NCI-H2171 treated with DMSO at 0.1 percent for 48 hours (cell line): ENCODE results near the gene ZFAND3.

Experiments used
- DNase-seq: peaks from one replicate; lab custom pipeline; 2025; lab: John Stamatoyannopoulos, UW

The ZFAND3 gene

GRCh38 chr6:37894585-37894984 is 75.1 kb downstream of the ZFAND3 start:
- no peak for DNase-seq

- no peak for DNase-seq
These were observed 77.8 kb downstream of the ZFAND3 start for GRCh38 chr6:37897321-37897720.

DNA sequence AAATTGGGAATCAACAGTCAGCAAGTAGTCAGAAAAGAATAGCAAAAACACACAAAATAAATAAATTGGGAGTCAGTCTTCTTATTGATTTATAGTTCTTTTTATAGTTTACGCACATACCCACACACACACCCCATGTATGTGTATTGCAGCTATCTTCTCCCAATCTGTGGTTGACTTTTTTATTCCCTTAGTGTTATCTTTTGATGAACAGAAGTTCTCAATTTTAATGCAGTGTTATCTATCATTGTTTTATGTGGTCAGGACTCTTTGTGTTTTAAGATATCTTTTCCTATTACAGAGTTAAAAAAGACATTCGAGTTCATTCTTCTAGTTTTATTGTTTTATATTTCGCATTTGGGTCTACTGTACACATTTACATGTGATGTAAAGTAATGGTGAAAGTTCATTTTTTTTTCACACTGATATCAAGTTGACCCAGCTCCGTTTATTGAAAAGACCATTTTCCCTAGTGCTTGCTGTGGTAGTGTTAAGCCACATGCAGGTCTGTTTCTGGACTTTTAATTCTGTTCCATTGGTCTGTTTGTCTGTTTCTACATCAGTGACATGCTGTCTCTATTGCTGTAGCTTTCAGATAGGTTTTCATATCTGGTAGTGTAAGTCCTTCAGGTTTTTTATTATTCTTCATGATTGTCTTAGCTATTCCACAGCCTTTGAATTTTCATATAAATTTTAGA is 78.4 kb downstream of the ZFAND3 start:
- no peak for DNase-seq

DNA sequence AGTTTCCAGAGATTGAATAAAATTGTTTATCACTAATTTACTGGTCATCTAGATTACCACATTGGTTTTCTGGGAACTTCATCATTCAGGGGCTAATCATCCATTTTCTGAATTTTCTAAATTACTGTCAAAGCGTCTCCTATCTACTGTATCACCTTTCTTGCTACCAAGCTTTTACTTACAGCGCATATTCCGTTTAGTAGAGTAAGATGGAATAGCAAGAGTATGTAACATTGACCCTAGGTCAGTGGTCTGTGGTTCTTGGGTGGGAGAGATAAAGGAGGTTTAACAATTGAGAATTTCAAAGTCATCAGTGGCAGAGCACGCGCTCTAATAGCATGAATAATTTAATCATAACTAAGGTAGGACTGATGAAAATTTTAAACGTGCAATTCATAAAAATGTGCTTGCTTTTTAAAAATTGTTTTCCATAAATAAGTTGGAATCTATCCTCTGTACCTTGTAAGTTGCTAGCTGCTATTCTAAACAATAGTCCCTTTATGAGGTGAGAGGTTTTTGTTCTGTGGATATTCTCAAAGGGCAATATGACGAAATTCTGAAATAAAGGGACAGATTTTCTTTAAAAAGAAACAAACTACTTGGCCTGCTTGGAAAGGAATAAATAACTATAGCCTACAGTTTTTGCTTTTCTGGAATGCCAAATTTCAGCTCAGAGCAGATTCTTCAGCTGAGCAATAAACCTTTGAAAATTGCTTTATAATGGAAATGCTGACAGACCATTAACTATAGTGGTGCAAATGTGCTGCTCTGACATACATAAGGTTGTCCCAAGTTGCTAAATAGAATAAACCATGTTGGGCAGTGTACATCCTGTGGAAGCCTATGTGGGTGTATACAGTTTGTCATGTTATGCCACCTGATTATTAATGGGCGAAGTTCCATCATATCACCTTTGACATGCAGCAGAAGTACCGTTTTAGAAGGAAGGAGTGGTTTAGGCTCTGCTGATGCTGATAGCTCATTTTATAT is 84.1 kb downstream of the ZFAND3 start:
- DNase-seq = no peak

DNA sequence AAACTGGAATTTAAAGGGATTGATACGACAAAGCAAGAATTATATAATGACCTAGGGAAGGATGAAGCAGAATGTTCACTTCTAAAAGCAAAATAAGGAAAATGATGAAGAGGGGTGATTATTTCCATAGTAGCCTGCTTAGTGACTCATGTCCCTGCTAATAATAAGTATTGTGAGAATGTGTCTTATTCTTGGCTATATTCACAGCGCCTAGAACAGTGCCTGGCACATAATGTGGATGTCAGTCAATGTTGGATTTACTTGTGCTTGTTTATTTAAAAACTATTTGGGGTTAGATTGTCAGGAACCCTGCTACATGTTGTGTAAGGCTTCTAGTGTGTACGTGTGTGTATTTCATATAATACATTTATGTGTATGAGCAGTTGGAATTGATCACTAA is 85.1 kb downstream of the ZFAND3 start:
- DNase-seq = no peak

DNA sequence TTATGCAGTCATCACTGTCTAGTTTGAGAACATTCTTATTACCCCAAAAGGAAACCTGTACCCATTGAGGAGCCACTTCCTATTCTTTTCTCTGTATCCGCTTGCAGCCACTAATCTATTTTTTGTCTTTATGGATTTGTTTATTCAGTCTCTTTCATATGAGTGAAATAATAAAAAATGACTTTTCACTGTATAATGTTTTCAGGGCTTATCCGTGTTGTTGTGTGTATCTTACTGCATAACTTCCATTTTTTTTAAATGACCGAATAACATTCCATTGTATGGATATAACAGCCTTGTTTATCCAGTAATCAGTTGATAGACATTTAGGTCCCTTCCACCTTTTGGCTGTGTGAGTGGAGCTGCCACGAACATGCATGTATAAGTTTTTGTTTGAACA is 86.6 kb downstream of the ZFAND3 start:
- DNase-seq = no peak

DNA sequence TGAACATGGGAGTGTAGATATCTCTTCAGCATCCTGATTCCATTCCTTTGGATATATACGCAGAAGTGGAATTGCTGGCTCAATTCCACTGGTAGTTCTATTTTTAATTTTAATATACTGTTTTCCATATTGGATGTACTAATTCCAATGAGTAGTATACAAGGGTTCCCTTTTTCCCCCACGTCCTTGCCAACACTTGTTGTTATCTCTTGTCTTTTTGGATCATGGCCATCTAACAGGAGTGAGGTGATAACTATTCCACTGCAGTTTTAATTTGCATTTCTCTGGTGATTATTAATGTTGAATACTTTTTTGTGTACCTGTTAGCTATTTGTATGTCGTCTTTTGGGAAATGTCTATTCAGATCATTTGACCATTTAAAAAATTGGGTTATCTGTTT is 91.5 kb downstream of the ZFAND3 start:
- DNase-seq = no peak

GRCh38 chr6:37913210-37913609 is 93.7 kb downstream of the ZFAND3 start:
- DNase-seq = no peak

DNA sequence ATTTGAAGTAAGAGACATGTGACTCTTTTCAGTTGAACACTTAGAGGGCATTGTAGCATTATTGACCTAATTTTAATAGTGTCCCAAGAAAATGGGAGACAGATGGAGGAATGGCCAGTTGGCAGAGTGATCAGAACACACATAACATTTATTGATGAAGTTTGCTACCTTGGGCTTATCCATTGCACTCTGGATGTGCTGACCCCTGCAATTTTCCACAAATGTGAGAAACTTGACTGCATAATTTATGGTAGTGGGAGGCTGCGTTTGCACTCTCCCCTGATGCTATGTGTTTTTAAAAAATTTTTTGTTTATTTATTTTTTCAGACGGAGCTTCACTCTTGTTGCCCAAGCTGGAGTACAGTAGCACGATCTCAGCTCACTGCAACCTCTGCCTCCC is 95.9 kb downstream of the ZFAND3 start:
- no peak for DNase-seq

- no peak for DNase-seq
These were observed 96.6 kb downstream of the ZFAND3 start for GRCh38 chr6:37916149-37916548.

GRCh38 chr6:37916675-37917074 is 97.1 kb downstream of the ZFAND3 start:
- DNase-seq = no peak

DNA sequence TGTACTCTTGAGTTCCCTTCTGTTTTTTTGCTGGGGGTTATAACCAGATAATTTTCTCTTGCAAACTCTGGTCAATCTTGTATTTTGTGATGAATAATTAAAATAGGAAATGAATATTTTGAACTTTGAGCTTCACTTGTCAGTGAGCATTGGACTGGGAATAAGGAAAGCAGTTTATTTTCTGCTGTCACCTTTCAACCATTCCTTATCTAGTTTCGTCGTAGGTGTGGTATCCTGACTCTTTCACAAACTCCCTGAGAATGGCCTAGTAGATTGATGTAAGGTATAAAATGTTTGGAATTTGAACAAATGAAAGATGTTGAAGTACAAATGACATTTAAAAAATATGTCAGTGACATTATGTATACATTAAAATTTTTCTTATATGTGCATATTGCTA is 98.0 kb downstream of the ZFAND3 start:
- no peak for DNase-seq

DNA sequence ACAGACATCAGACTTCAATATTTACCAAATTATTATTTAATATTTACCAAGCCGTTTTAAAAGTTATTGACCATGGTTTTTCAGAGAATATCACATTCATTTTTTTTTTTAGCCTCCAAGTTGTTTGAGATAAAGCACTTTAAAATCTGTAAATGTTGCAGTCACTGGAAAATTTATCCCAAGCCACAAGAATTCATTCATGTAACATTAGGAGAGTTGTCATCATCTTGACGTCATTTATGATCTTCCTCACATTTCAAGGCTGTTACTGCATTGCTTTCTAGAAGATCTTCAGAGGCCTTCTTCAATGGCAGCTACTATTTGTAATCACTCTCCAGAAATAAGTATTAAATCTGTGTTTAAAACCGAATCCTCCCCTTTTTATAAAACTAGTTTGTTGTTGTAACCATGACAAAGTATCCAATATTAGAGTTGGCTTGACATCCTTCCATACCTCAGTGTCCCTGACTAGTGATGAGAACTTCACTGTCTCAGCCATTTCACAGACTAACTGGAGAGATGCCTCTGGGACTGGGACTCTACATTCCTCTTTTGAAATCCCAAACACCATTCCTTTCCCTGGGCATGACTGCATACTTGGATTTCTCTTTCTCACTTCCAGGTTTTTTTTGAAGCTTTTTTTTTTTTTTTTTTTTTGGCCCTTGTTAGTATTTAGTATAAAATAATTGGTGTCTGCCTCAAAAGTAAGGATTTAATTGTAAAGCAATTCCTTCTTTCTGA is 100.1 kb downstream of the ZFAND3 start:
- DNase-seq = no peak

- DNase-seq = no peak
These were observed 101.1 kb downstream of the ZFAND3 start for GRCh38 chr6:37920667-37921066.

GRCh38 chr6:37922563-37922962 is 103.0 kb downstream of the ZFAND3 start:
- DNase-seq = no peak

- no peak for DNase-seq
These were observed 104.0 kb downstream of the ZFAND3 start for GRCh38 chr6:37923514-37923913.

- no peak for DNase-seq
These were observed 107.1 kb downstream of the ZFAND3 start for GRCh38 chr6:37926661-37927060.

- no peak for DNase-seq
These were observed 108.7 kb downstream of the ZFAND3 start for GRCh38 chr6:37928217-37928616.

- DNase-seq = no peak
These were observed 110.9 kb downstream of the ZFAND3 start for GRCh38 chr6:37930288-37930971.

- no peak for DNase-seq
These were observed 111.5 kb downstream of the ZFAND3 start for GRCh38 chr6:37931066-37931465.

- DNase-seq = no peak
These were observed 114.7 kb downstream of the ZFAND3 start for GRCh38 chr6:37934276-37934675.

GRCh38 chr6:37936150-37936549 is 116.6 kb downstream of the ZFAND3 start:
- DNase-seq = no peak
